ENCODE results near the gene KAT2B. TPM values are rescaled to one million over a fixed set of nuclear protein-coding genes. Genes with fewer than 3 reads are reported as not detected.

Gene KAT2B
- total RNA-seq, 1 donor from 2014 or later, result 12.2 TPM

GRCh38 chr3:20185679-20186599 lies 145.7 kb downstream of the KAT2B start, which contains the start of gene SGO1:
SGO1 (minus strand) TSS chr3:20186206; CDS start chr3:20184027, 2,179 bp downstream.
- peaks cover 3% of the 10 kb centered on the region for H3K36me3 Mint-ChIP-seq (ENCODE audit: low read depth)
- H3K27ac Mint-ChIP-seq (ENCODE audit: unreplicated experiment), result no peak within 1 kb of the TSS
- no peak for TF ChIP-seq CTCF (conservative IDR thresholded peaks at IDR 0.05)
- no peaks in the 10 kb centered on the region for H3K9me3 Mint-ChIP-seq
- no peak within 1 kb of the TSS for H3K4me3 Mint-ChIP-seq
- peaks cover 2% of the 10 kb centered on the region for H3K27me3 Mint-ChIP-seq (ENCODE audit: low read depth)
- no peaks in the 10 kb centered on the region for H3K4me1 Mint-ChIP-seq
- peak; percentile 97 for DNase-seq (ENCODE audit: low read depth, low spot score)

- Mint-ChIP-seq H3K36me3 (ENCODE audit: low read depth) (peaks cover 3% of the 10 kb centered on the region), H3K27me3 (ENCODE audit: low read depth) (peaks cover 2% of the 10 kb centered on the region), H3K27ac (ENCODE audit: unreplicated experiment) (no peak overlapping the region), H3K4me3 (no peak overlapping the region), H3K9me3 (no peaks in the 10 kb centered on the region), H3K4me1 (no peaks in the 10 kb centered on the region)
- no peak for DNase-seq (ENCODE audit: low read depth, low spot score)
- TF ChIP-seq CTCF (conservative IDR thresholded peaks at IDR 0.05), result no peak
Measured at GRCh38 chr3:20186600-20187004, 146.4 kb downstream of the KAT2B start.

GRCh38 chr3:20190991-20191390 lies 150.7 kb downstream of the KAT2B start:
- no peaks in the 10 kb centered on the region for H3K9me3 Mint-ChIP-seq
- no peak for TF ChIP-seq CTCF (conservative IDR thresholded peaks at IDR 0.05)
- no peak for DNase-seq (ENCODE audit: low read depth, low spot score)
- no peaks in the 10 kb centered on the region for H3K36me3 Mint-ChIP-seq (ENCODE audit: low read depth)
- no peak overlapping the region for H3K4me3 Mint-ChIP-seq
- no peak overlapping the region for H3K27ac Mint-ChIP-seq (ENCODE audit: unreplicated experiment)
- peaks cover 2% of the 10 kb centered on the region for H3K27me3 Mint-ChIP-seq (ENCODE audit: low read depth)
- no peaks in the 10 kb centered on the region for H3K4me1 Mint-ChIP-seq

- Mint-ChIP-seq H3K4me1 (no peaks in the 10 kb centered on the region), H3K27ac (ENCODE audit: unreplicated experiment) (no peak overlapping the region), H3K9me3 (no peaks in the 10 kb centered on the region), H3K27me3 (ENCODE audit: low read depth) (peaks cover 2% of the 10 kb centered on the region), H3K36me3 (ENCODE audit: low read depth) (no peaks in the 10 kb centered on the region), H3K4me3 (no peak overlapping the region)
- no peak for DNase-seq (ENCODE audit: low read depth, low spot score)
- TF ChIP-seq CTCF (conservative IDR thresholded peaks at IDR 0.05), result no peak
Measured at GRCh38 chr3:20194793-20195460, 154.7 kb downstream of the KAT2B start.

- Mint-ChIP-seq H3K4me1 (no peaks in the 10 kb centered on the region), H3K27me3 (ENCODE audit: low read depth) (no peaks in the 10 kb centered on the region), H3K36me3 (ENCODE audit: low read depth) (no peaks in the 10 kb centered on the region), H3K9me3 (no peaks in the 10 kb centered on the region), H3K4me3 (no peak overlapping the region), H3K27ac (ENCODE audit: unreplicated experiment) (no peak overlapping the region)
- no peak for DNase-seq (ENCODE audit: low read depth, low spot score)
- TF ChIP-seq CTCF (conservative IDR thresholded peaks at IDR 0.05), result no peak
Measured at GRCh38 chr3:20197775-20198174, 157.5 kb downstream of the KAT2B start.
